Thoracic aorta (tissue), 2 donors: ENCODE measurements around the gene CLTA. TPM values are rescaled to one million over a fixed set of nuclear protein-coding genes. Genes with fewer than 3 reads are reported as not detected.

Experiments
- ATAC-seq: fragments of 150-250 bp; one replicate; pipeline ENCODE4 v1.8.0; 2017; ENCODE audit warnings: low read depth; ENCODE audit not compliant: insufficient number of reproducible peaks, low FRiP score
- DNase-seq: peaks from one replicate; pipeline ENCODE4 v3.0.0-alpha.2; 2020; ENCODE audit warnings: low spot score
- H3K27ac ChIP-seq, 2 donors: fragments of 200-600 bp; sonication (generic); 1 replicate in 1 of 2; 2 replicates in 1 of 2; pipeline ENCODE4 v1.5.1; 2016; ENCODE audit warnings: mild to moderate bottlenecking in 2 of 2, moderate library complexity in 2 of 2
- H3K27me3 ChIP-seq: fragments of 200-600 bp; sonication (generic); replicated peaks from 2 replicates; pipeline ENCODE4 v1.6.0; 2016; ENCODE audit warnings: mild to moderate bottlenecking; ENCODE audit not compliant: insufficient read depth
- H3K36me3 ChIP-seq: fragments of 200-600 bp; sonication (generic); one replicate; pipeline ENCODE4 v1.5.1; 2016
- H3K4me1 ChIP-seq, 2 donors: fragments of 200-600 bp; sonication (generic); 1 replicate in 1 of 2; 2 replicates in 1 of 2; pipeline versions ENCODE4 v1.5.1 to v1.6.0; 2016; ENCODE audit warnings: low read depth in 2 of 2, mild to moderate bottlenecking in 1 of 2; ENCODE audit not compliant: control insufficient read depth in 1 of 2
- H3K4me3 ChIP-seq: fragments of 200-600 bp; sonication (generic); 2 replicates; pipeline ENCODE4 v1.5.1; 2016; ENCODE audit warnings: mild to moderate bottlenecking
- H3K9me3 ChIP-seq: fragments of 200-600 bp; sonication (generic); 2 replicates; pipeline ENCODE4 v1.5.1; 2016
- total RNA-seq, 2 donors: library from RNA; depleted of rRNA; stranded (reverse); fragments of >200 nt; gene quantifications; one replicate each; pipeline versions ENCODE4 v1.1.0 to v1.2.3, GENCODE V29; 2016
- TF ChIP-seq, protein P1 (sequence below): fragments of 200-600 bp; sonication (generic); IDR thresholded peaks from one replicate; pipeline ENCODE4 v1.5.1; 2019; ENCODE audit warnings: antibody characterized with exemption

CLTA gene
- total RNA-seq, 2 donors from 2014 or later = 127 to 145 TPM

DNA sequence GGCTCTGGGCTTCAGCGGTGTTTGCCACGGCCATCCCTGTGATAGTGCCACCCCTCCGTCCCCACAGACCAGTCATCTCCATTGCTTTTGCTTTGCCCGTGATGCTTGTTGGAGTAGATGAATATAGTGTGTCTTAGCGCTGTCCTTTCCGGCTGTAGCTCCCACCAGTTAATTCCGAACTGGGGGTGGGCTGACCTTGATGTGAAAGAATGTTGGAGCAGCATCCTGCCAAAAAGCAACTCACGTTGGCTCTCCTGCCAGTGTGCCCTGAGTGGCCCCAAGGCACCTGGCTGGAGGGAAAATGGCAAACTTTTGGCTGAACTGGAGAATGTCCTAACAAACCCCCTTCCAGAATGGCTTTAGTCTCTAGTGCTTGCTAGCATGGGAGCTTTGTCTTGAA lies 20.0 kb downstream of the CLTA start:
- TF ChIP-seq, protein P1, sequence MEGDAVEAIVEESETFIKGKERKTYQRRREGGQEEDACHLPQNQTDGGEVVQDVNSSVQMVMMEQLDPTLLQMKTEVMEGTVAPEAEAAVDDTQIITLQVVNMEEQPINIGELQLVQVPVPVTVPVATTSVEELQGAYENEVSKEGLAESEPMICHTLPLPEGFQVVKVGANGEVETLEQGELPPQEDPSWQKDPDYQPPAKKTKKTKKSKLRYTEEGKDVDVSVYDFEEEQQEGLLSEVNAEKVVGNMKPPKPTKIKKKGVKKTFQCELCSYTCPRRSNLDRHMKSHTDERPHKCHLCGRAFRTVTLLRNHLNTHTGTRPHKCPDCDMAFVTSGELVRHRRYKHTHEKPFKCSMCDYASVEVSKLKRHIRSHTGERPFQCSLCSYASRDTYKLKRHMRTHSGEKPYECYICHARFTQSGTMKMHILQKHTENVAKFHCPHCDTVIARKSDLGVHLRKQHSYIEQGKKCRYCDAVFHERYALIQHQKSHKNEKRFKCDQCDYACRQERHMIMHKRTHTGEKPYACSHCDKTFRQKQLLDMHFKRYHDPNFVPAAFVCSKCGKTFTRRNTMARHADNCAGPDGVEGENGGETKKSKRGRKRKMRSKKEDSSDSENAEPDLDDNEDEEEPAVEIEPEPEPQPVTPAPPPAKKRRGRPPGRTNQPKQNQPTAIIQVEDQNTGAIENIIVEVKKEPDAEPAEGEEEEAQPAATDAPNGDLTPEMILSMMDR = no peak
- Histone ChIP-seq H3K36me3 (peaks cover 9% of the 10 kb centered on the region), H3K27ac (peak overlapping the region in 1 of 2 donors; percentile 25), H3K9me3 (no peaks in the 10 kb centered on the region), H3K4me3 (no peak overlapping the region), H3K27me3 (no peaks in the 10 kb centered on the region), H3K4me1 (peaks cover 31 to 79% of the 10 kb centered on the region in 2 donors)
- ATAC-seq = no peak
- no peak for DNase-seq

DNA sequence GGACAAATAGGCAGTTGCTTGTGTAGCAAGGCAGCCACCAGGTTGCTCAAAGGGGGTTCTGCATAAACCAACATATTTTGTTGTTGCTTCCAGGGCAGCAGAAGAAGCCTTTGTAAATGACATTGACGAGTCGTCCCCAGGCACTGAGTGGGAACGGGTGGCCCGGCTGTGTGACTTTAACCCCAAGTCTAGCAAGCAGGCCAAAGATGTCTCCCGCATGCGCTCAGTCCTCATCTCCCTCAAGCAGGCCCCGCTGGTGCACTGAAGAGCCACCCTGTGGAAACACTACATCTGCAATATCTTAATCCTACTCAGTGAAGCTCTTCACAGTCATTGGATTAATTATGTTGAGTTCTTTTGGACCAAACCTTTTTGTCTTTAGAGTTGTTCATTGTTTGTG lies 20.8 kb downstream of the CLTA start:
- Histone ChIP-seq H3K9me3 (no peaks in the 10 kb centered on the region), H3K36me3 (peaks cover 4% of the 10 kb centered on the region), H3K27ac (no peak overlapping the region), H3K4me3 (no peak overlapping the region), H3K27me3 (no peaks in the 10 kb centered on the region), H3K4me1 (peaks cover 31 to 79% of the 10 kb centered on the region in 2 donors)
- DNase-seq = no peak
- TF ChIP-seq, protein P1 = no peak
- ATAC-seq = no peak

DNA sequence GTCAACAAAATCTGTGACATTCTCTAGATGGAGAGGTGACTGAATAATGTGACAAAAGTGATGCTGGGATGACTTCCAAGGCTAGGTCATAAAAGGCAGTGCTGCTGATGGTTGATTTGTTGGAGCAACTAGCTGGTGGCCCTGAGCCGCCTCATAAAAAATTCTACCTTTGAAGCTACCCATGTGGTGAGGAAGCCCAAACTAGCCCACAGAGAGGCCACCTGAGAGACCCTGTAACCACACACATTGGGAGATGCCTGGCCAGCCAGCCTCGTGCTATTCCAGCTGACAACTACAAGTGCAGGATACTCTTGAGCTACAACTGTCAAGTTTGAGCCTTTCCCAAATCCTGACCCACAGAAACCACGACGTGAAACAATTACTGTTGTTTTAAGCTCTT lies 22.7 kb downstream of the CLTA start:
- TF ChIP-seq, protein P1 = no peak
- H3K9me3 ChIP-seq = no peaks in the 10 kb centered on the region
- H3K27ac ChIP-seq = peak overlapping the region in 1 of 2 donors; percentile 10
- peaks cover 16 to 67% of the 10 kb centered on the region in 2 donors for H3K4me1 ChIP-seq
- peaks cover 20% of the 10 kb centered on the region for H3K36me3 ChIP-seq
- H3K27me3 ChIP-seq = no peaks in the 10 kb centered on the region
- ATAC-seq (no peak), DNase-seq (no peak)
- H3K4me3 ChIP-seq = no peak overlapping the region

DNA sequence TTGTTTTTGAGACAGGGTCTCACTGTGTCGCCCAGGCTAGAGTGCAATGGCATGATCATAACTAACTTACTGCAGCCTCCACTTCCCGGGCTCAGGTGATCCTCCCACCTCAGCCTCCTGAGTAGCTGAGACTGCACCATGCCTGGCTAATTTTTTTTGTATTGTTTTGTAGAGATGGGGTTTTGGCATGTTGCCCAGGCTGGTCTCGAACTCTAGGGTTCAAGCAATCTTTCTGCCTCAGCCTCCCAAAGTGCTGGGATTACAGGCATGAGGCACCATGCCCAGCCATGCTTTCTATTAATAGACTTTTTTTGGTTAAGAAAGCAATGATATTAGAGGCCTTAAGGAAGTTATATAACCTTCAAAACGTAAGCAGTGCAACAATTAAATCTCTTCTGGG lies 23.3 kb downstream of the CLTA start:
- no peak overlapping the region for H3K4me3 ChIP-seq
- H3K27me3 ChIP-seq = no peaks in the 10 kb centered on the region
- TF ChIP-seq, protein P1 = no peak
- no peak for ATAC-seq
- peak overlapping the region in 1 of 2 donors; percentile 10 for H3K27ac ChIP-seq
- no peak for DNase-seq
- no peaks in the 10 kb centered on the region for H3K9me3 ChIP-seq
- H3K36me3 ChIP-seq = peaks cover 26% of the 10 kb centered on the region
- peaks cover 10 to 61% of the 10 kb centered on the region in 2 donors for H3K4me1 ChIP-seq

DNA sequence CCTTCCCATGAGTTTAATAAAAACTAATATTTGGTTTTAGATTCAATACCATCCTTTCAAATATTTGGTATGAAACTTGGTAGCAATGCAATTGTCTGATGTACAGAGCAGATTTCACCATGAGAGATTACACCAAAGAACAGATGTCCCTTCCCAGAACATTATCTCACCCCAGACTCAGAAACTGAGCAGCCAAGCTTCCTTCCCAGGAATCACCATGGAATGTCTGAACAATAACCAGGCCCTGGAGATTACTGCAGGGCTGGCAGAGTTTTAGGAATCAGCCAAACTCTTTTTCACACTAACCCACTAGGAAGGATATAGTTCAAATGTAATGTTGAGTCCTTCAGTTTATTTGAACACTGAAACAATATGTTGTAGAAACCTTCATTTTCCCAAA lies 23.9 kb downstream of the CLTA start:
- ATAC-seq (no peak), DNase-seq (no peak)
- H3K9me3 ChIP-seq = no peaks in the 10 kb centered on the region
- TF ChIP-seq, protein P1 = no peak
- H3K36me3 ChIP-seq = peaks cover 32% of the 10 kb centered on the region
- peak overlapping the region in 1 of 2 donors; percentile 0 for H3K27ac ChIP-seq
- H3K27me3 ChIP-seq = no peaks in the 10 kb centered on the region
- H3K4me3 ChIP-seq = no peak overlapping the region
- peaks cover 6 to 55% of the 10 kb centered on the region in 2 donors for H3K4me1 ChIP-seq
